Neural progenitor cell (in vitro differentiated cells): Measurements from ENCODE around the gene ODC1.

ENCODE experiments used
- CTCF ChIP-seq: fragments of 200-600 bp; sonication (generic); IDR thresholded peaks from 2 replicates; pipeline ENCODE4 v1.5.1; 2017; ENCODE audit warnings: antibody characterized with exemption, mild to moderate bottlenecking
- EZH2 ChIP-seq: fragments of 200-600 bp; sonication (generic); IDR thresholded peaks from 2 replicates; pipeline ENCODE4 v1.6.1; 2017; ENCODE audit warnings: antibody characterized with exemption, mild to moderate bottlenecking, moderate library complexity

- TF ChIP-seq CTCF = peak; percentile 97
- no peak for TF ChIP-seq EZH2
Observed at GRCh38 chr2:10408649-10409579, 39.2 kb downstream of the ODC1 start.
